SK-N-SH (cell line): Measurements from ENCODE around the gene COX7B2. TPM values are rescaled to one million over a fixed set of nuclear protein-coding genes. Genes with fewer than 3 reads are reported as not detected.

Experiments used
- CTCF ChIA-PET: fragments of 300-600, 350-600 bp; formaldehyde crosslinking; extraction: SDS; loops from one replicate; lab custom pipeline; 2021; lab: Yijun Ruan, JAX
- POLR2A ChIA-PET: fragments of 350-600 bp; sonication (Branson Sonifier 250); formaldehyde crosslinking; extraction: SDS; loops from one replicate; lab custom pipeline; 2020; ENCODE audit warnings: antibody characterized with exemption, inconsistent platforms; lab: Yijun Ruan, JAX
- DNase-seq: peaks from one replicate; pipeline ENCODE4 v3.0.0; 2012
- H2AFZ ChIP-seq: fragments of 200-600 bp; sonication (generic); 2 replicates; pipeline ENCODE4 v1.8.1; 2016; ENCODE audit warnings: antibody characterized with exemption, mild to moderate bottlenecking, low read depth
- H3F3A ChIP-seq: fragments of 200-600 bp; sonication (generic); replicated peaks from 2 replicates; pipeline ENCODE3; 2016; ENCODE audit warnings: antibody characterized with exemption, mild to moderate bottlenecking; ENCODE audit not compliant: insufficient read depth
- H3K27ac ChIP-seq, 2 experiments: fragments of 200-500 bp in 1 of 2; fragments of 200-600 bp in 1 of 2; sonication (Bioruptor generic) in 1 of 2; sonication (generic), shearing (Covaris generic) in 1 of 2; 2 replicates each; pipeline versions ENCODE4 v1.5.1 to v1.6.1; 2014 to 2016; ENCODE audit warnings: low read depth in 2 of 2, inconsistent platforms in 1 of 2, low read length in 1 of 2, mild to moderate bottlenecking in 1 of 2, mixed read lengths in 1 of 2
- H3K27me3 ChIP-seq: fragments of 200-600 bp; sonication (generic), shearing (Covaris generic); 2 replicates; pipeline ENCODE4 v1.6.1; 2016; ENCODE audit warnings: mixed run types; ENCODE audit not compliant: insufficient read depth
- H3K36me3 ChIP-seq, 2 experiments: fragments of 200-500 bp in 1 of 2; fragments of 200-600 bp in 1 of 2; sonication (Bioruptor generic) in 1 of 2; sonication (generic) in 1 of 2; replicated peaks in 1 of 2; 2 replicates each; pipeline versions ENCODE3 to v1.5.1; 2014 to 2016; ENCODE audit warnings: low read length in 1 of 2, mild to moderate bottlenecking in 1 of 2; ENCODE audit not compliant: insufficient read depth in 2 of 2, control insufficient read depth in 1 of 2
- H3K4me1 ChIP-seq, 2 experiments: fragments of 200-500 bp in 1 of 2; fragments of 200-600 bp in 1 of 2; sonication (Bioruptor generic) in 1 of 2; sonication (generic), shearing (Covaris generic) in 1 of 2; 2 replicates each; pipeline versions ENCODE4 v1.5.1 to v1.6.1; 2014 to 2016; ENCODE audit warnings: low read depth in 1 of 2, low read length in 1 of 2, mixed run types in 1 of 2; ENCODE audit not compliant: insufficient read depth in 2 of 2, control insufficient read depth in 1 of 2
- H3K4me2 ChIP-seq: fragments of 200-600 bp; sonication (generic), shearing (Covaris generic); 2 replicates; pipeline ENCODE4 v1.6.1; 2017; ENCODE audit warnings: mixed run types
- H3K4me3 ChIP-seq, 2 experiments: fragments of 200-500 bp in 1 of 2; fragments of 200-600 bp in 1 of 2; sonication (Bioruptor generic) in 1 of 2; sonication (generic), shearing (Covaris generic) in 1 of 2; 2 replicates each; pipeline versions ENCODE4 v1.5.1 to v1.8.1; 2014 to 2016; ENCODE audit warnings: low read depth in 2 of 2, inconsistent platforms in 1 of 2, low read length in 1 of 2, mild to moderate bottlenecking in 1 of 2, mixed read lengths in 1 of 2, moderate library complexity in 1 of 2
- H3K79me2 ChIP-seq: fragments of 200-600 bp; sonication (generic); 2 replicates; pipeline ENCODE4 v1.8.1; 2017; ENCODE audit warnings: mild to moderate bottlenecking; ENCODE audit not compliant: insufficient read depth
- H3K9ac ChIP-seq: fragments of 200-600 bp; sonication (generic); 2 replicates; pipeline ENCODE4 v1.6.1; 2017; ENCODE audit warnings: mixed run types
- H3K9me2 ChIP-seq: fragments of 200-600 bp; sonication (generic); 2 replicates; pipeline ENCODE4 v1.6.1; 2017; ENCODE audit warnings: mixed run types
- H3K9me3 ChIP-seq: fragments of 200-600 bp; sonication (generic); 2 replicates; pipeline ENCODE4 v1.6.1; 2017; ENCODE audit warnings: mixed run types, mild to moderate bottlenecking, moderate library complexity
- H4K20me1 ChIP-seq: fragments of 200-600 bp; sonication (generic); 2 replicates; pipeline ENCODE4 v1.6.1; 2017; ENCODE audit warnings: mild to moderate bottlenecking, mixed run types; ENCODE audit not compliant: insufficient read depth
- CHD2 ChIP-seq: fragments of 150-350 bp; IDR thresholded peaks from 2 replicates; pipeline ENCODE4 v1.6.1; 2018; ENCODE audit warnings: low read length; ENCODE audit not compliant: partially characterized antibody
- EP300 ChIP-seq, 2 experiments: IDR thresholded peaks; 2 replicates each; pipeline versions ENCODE4 v1.4.0 to v1.6.1; 2012; ENCODE audit warnings: borderline replicate concordance in 1 of 2, low read depth in 1 of 2, low read length in 1 of 2
- EZH2phosphoT487 ChIP-seq: fragments of 200-600 bp; sonication (generic); IDR thresholded peaks from 2 replicates; pipeline ENCODE4 v1.6.1; 2017; ENCODE audit warnings: low read depth, mixed run types, mild to moderate bottlenecking, antibody characterized with exemption, moderate library complexity, borderline replicate concordance
- FOXJ3 ChIP-seq: sonication (generic); formaldehyde crosslinking; IDR thresholded peaks from 2 replicates; pipeline ENCODE4 v1.5.1; 2020; ENCODE audit warnings: mild to moderate bottlenecking, missing genetic modification reagents
- FOXM1 ChIP-seq: IDR thresholded peaks from 2 replicates; pipeline ENCODE4 v1.4.0; 2012; ENCODE audit warnings: low read depth, mild to moderate bottlenecking
- GABPA ChIP-seq: IDR thresholded peaks from 2 replicates; pipeline ENCODE4 v1.4.0; 2012; ENCODE audit warnings: low read depth, mild to moderate bottlenecking
- GATA2 ChIP-seq: sonication (generic); formaldehyde crosslinking; IDR thresholded peaks from 2 replicates; pipeline ENCODE4 v1.5.0; 2020; ENCODE audit warnings: mild to moderate bottlenecking, missing genetic modification reagents
- JUND ChIP-seq: IDR thresholded peaks from 2 replicates; pipeline ENCODE4 v1.4.0; 2012
- MXI1 ChIP-seq: IDR thresholded peaks from 2 replicates; pipeline ENCODE4 v1.6.1; 2012; ENCODE audit warnings: mild to moderate bottlenecking, low read depth, low read length, improper control_type of control experiment
- POLR2AphosphoS5 ChIP-seq: IDR thresholded peaks from 2 replicates; pipeline ENCODE4 v1.6.1; 2012; ENCODE audit warnings: low read depth, low read length
- RAD21 ChIP-seq: IDR thresholded peaks from 2 replicates; pipeline ENCODE4 v1.6.1; 2012; ENCODE audit warnings: mild to moderate bottlenecking, low read length
- RCOR1 ChIP-seq: fragments of 150-350 bp; IDR thresholded peaks from 2 replicates; pipeline ENCODE4 v1.6.1; 2017; ENCODE audit warnings: antibody characterized with exemption, low read length
- REST ChIP-seq: IDR thresholded peaks from 2 replicates; pipeline ENCODE4 v1.6.1; 2012; ENCODE audit warnings: mild to moderate bottlenecking, low read depth, low read length, moderate library complexity
- SMC3 ChIP-seq: IDR thresholded peaks from 2 replicates; pipeline ENCODE4 v1.6.1; 2012; ENCODE audit warnings: low read depth, low read length, improper control_type of control experiment
- TCF12 ChIP-seq: IDR thresholded peaks from 2 replicates; pipeline ENCODE4 v1.4.0; 2012
- TEAD4 ChIP-seq: IDR thresholded peaks from 2 replicates; pipeline ENCODE4 v1.4.0; 2012; ENCODE audit warnings: mild to moderate bottlenecking, borderline replicate concordance; ENCODE audit not compliant: insufficient read depth
- YY1 ChIP-seq: IDR thresholded peaks from 2 replicates; pipeline ENCODE4 v1.4.0; 2012; ENCODE audit warnings: low read depth, mild to moderate bottlenecking
- ZBTB33 ChIP-seq: IDR thresholded peaks from 2 replicates; pipeline ENCODE4 v1.4.0; 2012; ENCODE audit warnings: low read depth, borderline replicate concordance
- WGBS: methylation state at CpG from one replicate; pipeline ENCODE4 v1.1.6; 2017; ENCODE audit warnings: low lambda C conversion rate; 5-methylcytosine and 5-hydroxymethylcytosine counted together
- polyA plus RNA-seq, 3 experiments: library from polyadenylated mRNA; depleted of rRNA; stranded (reverse); fragments of >200 nt; gene quantifications; 2 replicates each; pipeline ENCODE4 v1.2.3, GENCODE V29; 2012
- TF ChIP-seq, protein P1 (sequence below): IDR thresholded peaks from 2 replicates; pipeline ENCODE4; 2012
- TF ChIP-seq, protein P2 (sequence below): IDR thresholded peaks from 2 replicates; pipeline ENCODE4 v1.4.0; 2012; ENCODE audit warnings: low read depth

Gene COX7B2
- polyA plus RNA-seq, 1 of the 3 experiments (the other 2 are of a cell fraction), result not detected

DNA sequence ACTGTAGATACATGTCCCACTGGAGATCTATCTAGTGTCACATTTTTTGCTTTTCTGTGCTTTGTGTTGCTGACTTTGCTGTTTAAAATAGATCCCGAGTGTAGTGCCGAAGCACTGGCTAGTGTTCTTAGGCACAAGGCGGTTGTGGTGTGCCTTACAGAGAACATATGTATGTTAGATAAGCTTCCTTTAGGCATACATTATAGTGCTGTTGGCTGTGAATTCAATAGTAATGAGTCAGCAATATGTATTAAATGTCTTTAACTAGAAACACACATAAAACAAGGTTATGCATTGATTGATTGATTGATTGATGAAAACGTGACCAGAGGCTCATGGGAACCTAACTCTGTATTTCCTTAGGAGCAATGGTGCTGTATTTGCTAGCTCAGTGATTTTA lies 56.2 kb downstream of the COX7B2 start:
- ChIA-PET POLR2A (no interaction called here), CTCF (interaction anchor here (1.0 to 2.2 kb wide), 2 partner anchors 8 to 531 kb away, joined by 3 to 10 read pairs; no protein-coding TSS in a partner anchor)
- Histone ChIP-seq H3K27ac (no peak overlapping the region), H3K9me3 (no peaks in the 10 kb centered on the region), H3K27me3 (no peaks in the 10 kb centered on the region; the same call in 1 of the 2 replicates), H3K9ac (no peak overlapping the region), H4K20me1 (no peaks in the 10 kb centered on the region), H3K79me2 (no peaks in the 10 kb centered on the region), H3K9me2 (0 out of 2 replicates have a peak, but pooled peaks cover 3% of the 10 kb centered on the region), H3F3A (no peaks in the 10 kb centered on the region), H3K4me1 (no peaks in the 10 kb centered on the region), H3K4me3 (no peak overlapping the region), H3K36me3 (no peaks in the 10 kb centered on the region), H2AFZ (no peak overlapping the region), H3K4me2 (no peak overlapping the region)
- TF ChIP-seq MXI1, result no peak
- TF ChIP-seq FOXM1, result no peak
- TF ChIP-seq GATA2 (CRISPR knock-in tag), result no peak
- no peak for TF ChIP-seq TCF12
- TF ChIP-seq, protein P1, sequence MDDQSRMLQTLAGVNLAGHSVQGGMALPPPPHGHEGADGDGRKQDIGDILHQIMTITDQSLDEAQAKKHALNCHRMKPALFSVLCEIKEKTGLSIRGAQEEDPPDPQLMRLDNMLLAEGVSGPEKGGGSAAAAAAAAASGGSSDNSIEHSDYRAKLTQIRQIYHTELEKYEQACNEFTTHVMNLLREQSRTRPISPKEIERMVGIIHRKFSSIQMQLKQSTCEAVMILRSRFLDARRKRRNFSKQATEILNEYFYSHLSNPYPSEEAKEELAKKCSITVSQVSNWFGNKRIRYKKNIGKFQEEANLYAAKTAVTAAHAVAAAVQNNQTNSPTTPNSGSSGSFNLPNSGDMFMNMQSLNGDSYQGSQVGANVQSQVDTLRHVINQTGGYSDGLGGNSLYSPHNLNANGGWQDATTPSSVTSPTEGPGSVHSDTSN, result no peak
- TF ChIP-seq YY1, result no peak
- no peak for TF ChIP-seq TEAD4
- no peak for TF ChIP-seq FOXJ3 (CRISPR knock-in tag)
- no peak for TF ChIP-seq JUND
- no peak for TF ChIP-seq ZBTB33
- TF ChIP-seq EP300 (IDR thresholded peaks at IDR 0.05; ENCODE audit: borderline replicate concordance in 1 of 2, low read depth in 1 of 2, low read length in 1 of 2), result no peak
- TF ChIP-seq EZH2phosphoT487, result no peak
- no peak for TF ChIP-seq POLR2AphosphoS5
- TF ChIP-seq RAD21, result no peak
- TF ChIP-seq RCOR1, result no peak
- TF ChIP-seq, protein P2, sequence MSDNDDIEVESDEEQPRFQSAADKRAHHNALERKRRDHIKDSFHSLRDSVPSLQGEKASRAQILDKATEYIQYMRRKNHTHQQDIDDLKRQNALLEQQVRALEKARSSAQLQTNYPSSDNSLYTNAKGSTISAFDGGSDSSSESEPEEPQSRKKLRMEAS, result no peak
- WGBS, result 2% methylated on average over 4 of the region's 4 CpGs
- DNase-seq, result no peak

DNA sequence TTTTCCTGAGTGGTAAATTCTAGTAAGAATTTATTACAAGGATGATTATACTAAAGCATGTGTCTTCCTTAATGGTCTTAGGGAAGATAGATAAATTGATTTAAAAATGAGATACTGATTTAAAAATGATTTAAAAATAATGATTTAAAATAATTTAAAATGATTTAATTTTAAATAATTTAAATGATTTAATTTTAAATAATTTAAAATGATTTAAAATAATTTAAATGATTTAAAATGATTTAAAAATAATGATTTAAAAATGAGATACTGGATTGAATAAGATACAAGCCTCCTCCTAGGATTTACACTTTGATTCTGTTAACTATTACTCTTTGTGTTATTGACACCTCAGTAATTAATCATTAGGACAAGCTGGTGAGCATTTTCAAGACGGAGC lies 59.0 kb downstream of the COX7B2 start:
- CTCF ChIA-PET, result no interaction called here
- Histone ChIP-seq H3K36me3 (no peaks in the 10 kb centered on the region), H3K27me3 (peaks cover 17% of the 10 kb centered on the region; the same call in 1 of the 2 replicates), H3K4me1 (no peaks in the 10 kb centered on the region), H4K20me1 (no peaks in the 10 kb centered on the region), H3K9ac (no peak overlapping the region), H3K27ac (no peak overlapping the region), H3K9me3 (no peaks in the 10 kb centered on the region), H3K4me2 (no peak overlapping the region), H2AFZ (no peak overlapping the region), H3K79me2 (no peaks in the 10 kb centered on the region), H3K4me3 (no peak overlapping the region), H3K9me2 (no peaks in the 10 kb centered on the region), H3F3A (no peaks in the 10 kb centered on the region)
- POLR2A ChIA-PET, result no interaction called here
- no peak for DNase-seq
- TF ChIP-seq CHD2, result no peak
- TF ChIP-seq RCOR1, result no peak
- TF ChIP-seq GATA2 (CRISPR knock-in tag), result no peak
- no peak for TF ChIP-seq JUND
- TF ChIP-seq REST, result no peak
- TF ChIP-seq POLR2AphosphoS5, result no peak
- no peak for TF ChIP-seq FOXM1
- TF ChIP-seq SMC3, result no peak
- no peak for TF ChIP-seq FOXJ3 (CRISPR knock-in tag)
- no peak for TF ChIP-seq GABPA
- whole genome bisulfite sequencing, result 0% methylated on average over 1 of the region's 1 CpG
